Measurements from ENCODE around the gene TOLLIP. TPM values are rescaled to one million over a fixed set of nuclear protein-coding genes. Genes with fewer than 3 reads are reported as not detected.
A peak's percentile ranks its signal among the peaks of the same experiment; 100 is the strongest.

The TOLLIP gene
- total RNA-seq, 2 donors from 2014 or later: 40.2 to 56.3 TPM

DNA sequence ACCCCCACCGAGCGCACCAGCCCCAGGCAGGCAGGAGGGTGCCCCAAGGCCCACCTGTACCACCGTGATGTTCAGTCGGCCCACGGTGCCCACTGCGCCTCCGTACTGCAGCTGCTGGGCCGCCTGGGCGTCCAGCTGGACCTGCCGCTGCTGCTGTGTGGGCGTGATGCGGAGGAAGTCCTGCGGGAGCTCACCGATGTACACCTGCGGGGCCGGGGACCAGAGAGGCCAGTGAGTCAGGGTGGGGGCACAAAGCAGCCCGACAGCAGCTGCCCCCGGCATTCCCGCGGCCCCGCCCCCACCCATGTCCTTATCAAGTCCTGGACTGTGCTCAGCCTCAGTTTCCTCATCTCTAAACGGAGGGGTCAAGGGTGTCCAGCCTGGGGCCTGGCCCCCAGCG lies 13.8 kb downstream of the TOLLIP start:
- DNase-seq (no peak), ATAC-seq (no peak)
- Mint-ChIP-seq H3K27ac (no peak overlapping the region), H3K4me1 (peaks cover 18% of the 10 kb centered on the region), H3K4me3 (no peak overlapping the region), H3K27me3 (no peaks in the 10 kb centered on the region), H3K36me3 (ENCODE audit: low read depth) (peaks cover 3% of the 10 kb centered on the region)
- H3K9me3 ChIP-seq (ENCODE audit: control insufficient read depth, low read length, poor library complexity, severe bottlenecking): no peaks in the 10 kb centered on the region

DNA sequence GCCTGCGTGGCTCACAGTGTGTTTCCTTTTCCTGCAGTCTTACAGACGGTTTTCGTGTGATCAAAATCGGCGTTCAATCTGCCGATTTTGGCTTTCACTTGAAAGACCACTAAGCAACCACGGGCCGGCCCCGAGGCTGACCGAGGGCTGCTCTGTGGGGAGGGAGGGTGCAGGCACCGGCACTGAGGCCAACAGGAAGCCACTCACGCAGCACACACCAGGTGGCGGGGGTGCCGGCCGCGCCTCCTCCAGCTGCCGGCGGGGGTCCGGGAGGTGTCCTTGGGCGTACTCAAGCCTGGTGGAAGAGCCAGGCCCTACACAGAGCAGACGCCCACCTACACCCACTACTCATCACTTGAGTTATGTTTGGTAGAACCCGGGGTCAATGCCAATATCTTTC lies 14.3 kb downstream of the TOLLIP start:
- Mint-ChIP-seq H3K4me3 (no peak overlapping the region), H3K27ac (no peak overlapping the region), H3K27me3 (no peaks in the 10 kb centered on the region), H3K4me1 (peaks cover 15% of the 10 kb centered on the region), H3K36me3 (ENCODE audit: low read depth) (peaks cover 3% of the 10 kb centered on the region)
- H3K9me3 ChIP-seq (ENCODE audit: control insufficient read depth, low read length, poor library complexity, severe bottlenecking): no peaks in the 10 kb centered on the region
- ATAC-seq: no peak
- no peak for DNase-seq

DNA sequence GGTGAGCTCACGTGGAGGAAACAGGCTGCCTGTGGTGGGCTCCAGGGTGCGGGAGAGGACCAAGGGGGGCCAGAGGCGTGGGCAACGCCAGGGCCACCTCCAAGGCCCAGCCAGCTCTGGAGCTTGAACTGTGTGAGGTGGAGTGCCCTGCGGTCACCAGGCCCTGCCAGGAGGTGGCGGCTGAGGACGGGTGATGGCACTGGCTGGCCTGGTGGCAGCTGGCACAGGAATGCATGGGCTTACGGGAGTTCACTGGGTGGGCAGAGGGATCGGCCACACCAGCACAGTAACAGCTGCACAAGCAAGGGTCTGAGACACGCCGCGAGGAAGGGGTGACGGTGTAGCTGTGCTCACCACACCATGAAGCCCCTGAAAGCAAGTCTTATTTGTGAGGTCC lies 15.8 kb downstream of the TOLLIP start:
- Mint-ChIP-seq H3K4me1 (peaks cover 11% of the 10 kb centered on the region), H3K4me3 (no peak overlapping the region), H3K27me3 (no peaks in the 10 kb centered on the region), H3K27ac (no peak overlapping the region), H3K36me3 (ENCODE audit: low read depth) (peaks cover 3% of the 10 kb centered on the region)
- peak; percentile 37 for ATAC-seq
- no peak for DNase-seq
- H3K9me3 ChIP-seq (ENCODE audit: control insufficient read depth, low read length, poor library complexity, severe bottlenecking): no peaks in the 10 kb centered on the region

DNA sequence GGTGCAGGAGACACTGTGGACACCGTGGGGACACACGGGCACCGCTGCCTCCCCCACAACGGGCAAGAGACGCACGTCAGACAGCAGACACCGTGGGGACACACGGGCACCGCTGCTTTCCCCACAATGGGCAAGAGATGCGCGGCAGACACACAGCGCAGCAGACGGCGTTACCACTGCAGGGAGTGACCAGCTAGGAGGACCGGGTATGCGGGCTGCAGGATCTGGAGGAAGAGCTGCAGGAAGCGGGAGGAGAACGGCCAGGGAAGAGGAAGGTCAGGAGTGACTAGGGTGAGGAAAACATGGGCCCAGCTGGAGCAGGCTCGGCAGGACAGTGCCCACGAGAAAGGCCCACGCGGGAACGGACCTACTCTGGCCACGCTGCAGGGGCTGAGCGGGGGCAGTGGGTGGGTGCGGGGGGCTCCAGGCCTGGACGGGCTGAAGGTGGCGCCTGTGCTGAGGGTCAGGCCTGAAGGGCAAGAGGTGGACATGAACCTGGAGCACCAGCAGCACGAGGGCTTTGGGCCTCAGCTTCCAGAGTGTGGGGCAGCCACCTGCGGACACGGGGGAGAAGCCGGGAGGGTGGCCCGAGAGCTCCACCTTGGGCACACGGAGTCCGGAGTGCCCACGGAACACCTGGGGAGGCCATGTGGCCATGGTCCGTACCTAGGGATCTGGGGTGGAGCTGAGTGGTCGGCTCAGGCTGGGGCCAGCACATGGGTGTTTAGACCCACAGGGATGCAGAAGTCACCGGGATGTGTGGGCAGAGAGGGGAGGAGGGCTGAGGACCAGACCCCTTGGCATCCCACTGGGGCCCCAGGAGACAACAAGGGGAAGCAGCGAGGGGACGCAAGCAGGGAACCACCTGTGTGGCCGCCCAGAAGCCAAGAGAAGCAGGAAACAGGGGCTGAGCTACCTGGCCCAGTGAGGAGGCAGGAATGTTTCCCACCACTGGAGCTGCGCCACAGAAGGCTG lies 16.5 kb downstream of the TOLLIP start:
- no peaks in the 10 kb centered on the region for H3K9me3 ChIP-seq (ENCODE audit: control insufficient read depth, low read length, poor library complexity, severe bottlenecking)
- ATAC-seq (no peak), DNase-seq (peak in 1 of 3 donors; percentile 9)
- Mint-ChIP-seq H3K27me3 (no peaks in the 10 kb centered on the region), H3K36me3 (ENCODE audit: low read depth) (peaks cover 3% of the 10 kb centered on the region), H3K4me3 (peak overlapping the region; percentile 25), H3K27ac (peak overlapping the region; percentile 83), H3K4me1 (peaks cover 9% of the 10 kb centered on the region)

DNA sequence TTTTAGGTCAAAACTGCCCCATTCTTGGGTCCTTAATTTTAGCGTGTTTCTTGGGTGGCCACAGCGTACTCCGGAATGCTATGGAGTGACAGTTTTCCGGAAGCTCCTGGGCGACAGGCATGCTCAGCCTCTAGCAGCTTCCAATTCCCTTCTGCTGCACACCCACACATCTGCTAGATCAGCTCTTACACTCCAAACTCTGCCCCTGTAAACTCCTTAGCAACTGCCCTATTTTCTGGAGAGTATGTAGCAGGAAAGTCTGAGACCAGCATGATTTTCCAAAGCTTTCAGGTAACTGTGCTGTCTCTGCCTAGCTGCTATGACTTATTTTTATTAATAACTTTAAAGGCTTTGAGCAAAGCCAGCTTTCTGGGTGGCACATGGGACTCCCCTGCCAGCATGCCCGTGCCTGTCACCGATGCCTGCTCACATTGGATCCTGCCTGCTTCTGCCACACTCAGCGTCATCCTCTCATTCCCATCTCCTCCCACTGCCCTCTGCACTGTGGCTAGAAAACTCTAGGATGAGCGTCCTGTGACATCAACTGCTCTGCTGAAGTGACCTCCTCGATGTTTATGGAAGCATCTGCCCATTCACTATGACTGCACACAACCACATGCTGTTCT lies 17.3 kb downstream of the TOLLIP start:
- no peaks in the 10 kb centered on the region for H3K9me3 ChIP-seq (ENCODE audit: control insufficient read depth, low read length, poor library complexity, severe bottlenecking)
- peak overlapping the region; percentile 83 for H3K27ac Mint-ChIP-seq
- DNase-seq (no peak), ATAC-seq (no peak)
- peak overlapping the region; percentile 25 for H3K4me3 Mint-ChIP-seq
- peaks cover 3% of the 10 kb centered on the region for H3K36me3 Mint-ChIP-seq (ENCODE audit: low read depth)
- no peaks in the 10 kb centered on the region for H3K27me3 Mint-ChIP-seq
- peaks cover 9% of the 10 kb centered on the region for H3K4me1 Mint-ChIP-seq

DNA sequence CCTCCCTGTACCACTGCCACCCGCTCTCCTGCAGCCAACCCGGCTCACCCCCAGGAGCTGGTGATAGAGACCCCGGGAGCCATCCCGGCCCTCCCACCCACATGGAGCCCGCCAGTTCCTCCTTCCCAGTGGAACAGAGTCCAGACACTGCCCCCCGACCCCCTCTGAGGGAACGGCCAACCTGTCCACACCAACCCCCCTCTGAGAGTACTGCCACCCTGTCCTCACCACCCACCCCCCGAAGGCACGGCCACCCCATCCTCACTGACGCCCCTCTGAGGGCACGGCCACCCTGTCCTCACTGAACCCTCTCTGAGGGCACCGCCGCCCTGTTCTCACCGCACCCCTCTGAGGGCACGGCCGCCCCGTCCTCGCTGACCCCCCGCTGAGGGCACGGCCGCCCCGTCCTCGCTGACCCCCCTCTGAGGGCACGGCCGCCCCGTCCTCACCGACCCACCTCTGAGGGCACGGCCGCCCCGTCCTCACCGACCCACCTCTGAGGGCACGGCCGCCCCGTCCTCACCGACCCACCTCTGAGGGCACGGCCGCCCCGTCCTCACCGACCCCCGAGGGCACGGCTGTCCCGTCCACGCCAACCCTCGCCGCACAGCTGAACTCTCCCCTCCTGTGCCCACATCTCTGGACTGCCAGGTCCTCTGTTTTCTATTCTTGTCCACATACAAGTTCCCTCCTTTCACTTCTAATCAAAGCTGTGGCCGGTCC lies 18.0 kb downstream of the TOLLIP start:
- no peak overlapping the region for H3K4me3 Mint-ChIP-seq
- ATAC-seq: no peak
- H3K27me3 Mint-ChIP-seq: no peaks in the 10 kb centered on the region
- DNase-seq: no peak
- peak overlapping the region; percentile 83 for H3K27ac Mint-ChIP-seq
- H3K4me1 Mint-ChIP-seq: peaks cover 9% of the 10 kb centered on the region
- H3K36me3 Mint-ChIP-seq (ENCODE audit: low read depth): peaks cover 3% of the 10 kb centered on the region
- no peaks in the 10 kb centered on the region for H3K9me3 ChIP-seq (ENCODE audit: control insufficient read depth, low read length, poor library complexity, severe bottlenecking)

DNA sequence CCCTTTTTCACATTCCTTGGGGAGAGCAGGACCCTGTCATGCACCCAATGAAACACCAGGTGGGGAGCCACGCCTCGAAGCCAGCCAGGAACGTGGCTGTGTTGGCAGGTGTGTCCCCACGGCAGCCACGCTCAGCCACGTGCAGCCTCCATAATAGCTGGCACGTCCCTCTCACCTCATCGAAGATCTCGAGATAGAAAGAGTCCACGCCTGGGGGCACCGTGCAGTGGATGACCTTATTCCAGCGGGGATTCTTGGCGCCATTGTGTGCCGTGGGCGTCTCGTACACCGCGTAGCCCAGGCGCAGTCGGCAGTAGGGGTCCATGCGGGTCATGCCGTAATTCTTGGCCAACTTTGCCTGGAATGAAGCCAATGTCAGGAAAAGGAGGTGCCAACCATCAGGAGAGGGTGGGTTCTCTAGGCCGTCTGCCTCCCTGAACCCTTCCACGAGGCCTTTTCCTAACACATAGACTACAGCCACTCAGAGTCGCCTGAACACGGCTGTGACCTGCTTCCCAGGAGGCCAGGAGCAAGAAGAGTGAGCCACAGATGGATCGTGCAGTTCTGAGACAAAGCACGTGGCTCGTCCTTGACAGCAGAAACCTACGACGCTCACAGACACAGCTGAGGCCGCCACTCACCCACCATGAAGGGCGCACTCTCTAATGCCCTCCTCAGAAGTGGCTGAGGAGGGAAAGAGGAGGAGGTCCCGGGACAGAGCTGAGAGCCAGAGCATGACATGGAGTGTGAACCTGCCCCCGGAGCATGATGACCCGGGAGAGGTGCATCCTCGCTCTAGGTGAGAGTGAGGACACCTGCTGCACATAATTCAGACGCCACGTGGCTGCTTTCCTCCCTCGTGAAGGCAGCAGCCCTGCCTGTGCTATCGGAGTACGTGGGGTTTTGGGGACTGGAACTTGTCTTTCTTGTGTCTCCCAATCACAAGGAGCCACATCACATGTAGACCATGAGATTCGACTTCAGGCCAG lies 19.1 kb downstream of the TOLLIP start:
- H3K27ac Mint-ChIP-seq: no peak overlapping the region
- ATAC-seq (no peak), DNase-seq (no peak)
- peaks cover 9% of the 10 kb centered on the region for H3K4me1 Mint-ChIP-seq
- peaks cover 3% of the 10 kb centered on the region for H3K36me3 Mint-ChIP-seq (ENCODE audit: low read depth)
- no peaks in the 10 kb centered on the region for H3K27me3 Mint-ChIP-seq
- no peak overlapping the region for H3K4me3 Mint-ChIP-seq
- H3K9me3 ChIP-seq (ENCODE audit: control insufficient read depth, low read length, poor library complexity, severe bottlenecking): no peaks in the 10 kb centered on the region

DNA sequence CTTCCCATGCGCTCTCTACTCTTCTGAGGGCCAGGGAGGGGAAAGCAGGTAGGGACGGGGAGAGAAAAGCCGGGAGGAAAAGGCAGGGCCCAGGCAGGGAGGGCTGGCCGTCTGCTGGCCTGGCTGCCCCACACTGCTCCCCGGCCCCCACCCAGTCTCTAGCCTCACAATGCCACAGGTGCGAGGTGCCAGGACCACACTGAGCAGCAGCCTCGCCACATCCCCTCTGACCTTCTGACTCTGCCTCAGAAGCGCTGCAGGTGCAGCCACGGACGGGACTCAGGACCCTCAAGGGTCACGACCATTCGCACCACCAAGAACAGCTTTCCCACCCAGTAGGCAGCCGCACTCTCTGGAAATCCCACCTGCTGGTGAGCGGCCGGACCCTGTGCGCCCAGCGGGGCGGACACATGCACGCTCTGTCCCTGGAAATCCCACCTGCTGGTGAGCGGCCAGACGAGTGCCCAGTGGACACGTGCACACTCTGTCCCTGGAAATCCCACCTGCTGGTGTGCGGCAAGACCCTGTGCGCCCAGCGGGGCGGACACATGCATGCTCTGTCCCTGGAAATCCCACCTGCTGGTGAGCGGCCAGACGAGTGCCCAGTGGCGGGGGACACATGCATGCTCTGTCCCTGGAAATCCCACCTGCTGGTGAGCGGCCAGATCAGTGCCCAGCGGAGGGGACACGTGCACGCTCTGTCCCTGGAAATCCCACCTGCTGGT lies 20.1 kb downstream of the TOLLIP start:
- no peak for DNase-seq
- Mint-ChIP-seq H3K4me1 (peaks cover 9% of the 10 kb centered on the region), H3K36me3 (ENCODE audit: low read depth) (peaks cover 3% of the 10 kb centered on the region), H3K4me3 (no peak overlapping the region), H3K27me3 (no peaks in the 10 kb centered on the region), H3K27ac (no peak overlapping the region)
- ATAC-seq: no peak
- H3K9me3 ChIP-seq (ENCODE audit: control insufficient read depth, low read length, poor library complexity, severe bottlenecking): no peaks in the 10 kb centered on the region

DNA sequence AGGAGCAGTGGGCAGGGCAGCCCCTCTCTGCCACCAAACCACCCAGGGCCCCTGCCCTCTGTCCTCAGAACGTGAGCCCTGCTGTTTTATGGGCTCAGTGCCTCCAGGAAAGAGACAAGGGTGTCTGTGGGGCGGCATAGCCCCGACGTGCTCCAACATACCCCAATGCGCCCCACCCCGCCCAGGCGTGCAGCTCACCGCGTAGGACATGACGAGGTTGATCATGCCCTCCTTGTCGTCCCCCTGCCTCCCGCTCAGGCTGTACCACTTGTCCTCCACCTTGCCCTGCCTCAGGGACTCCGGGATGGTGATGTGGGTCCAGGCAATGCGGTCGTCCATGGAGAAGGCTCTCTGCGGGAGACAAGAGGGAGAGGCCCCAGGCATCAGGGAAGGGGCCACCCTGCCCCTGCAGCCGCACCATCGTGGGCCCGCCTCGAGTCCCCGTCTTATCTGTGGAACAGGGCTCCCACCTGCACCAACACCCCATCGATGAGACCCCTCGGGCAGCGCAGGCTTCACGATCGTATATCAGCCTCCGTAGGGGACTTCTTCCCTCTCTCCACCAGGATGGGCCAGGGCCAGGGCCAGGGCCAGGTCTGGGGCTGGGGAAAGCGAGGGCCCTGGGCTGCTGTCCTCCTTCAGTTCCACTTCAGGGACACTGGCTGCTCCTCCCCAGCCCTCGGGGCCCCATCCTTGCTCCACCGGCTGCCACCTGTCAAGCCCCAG lies 20.8 kb downstream of the TOLLIP start:
- Mint-ChIP-seq H3K4me1 (peaks cover 9% of the 10 kb centered on the region), H3K4me3 (no peak overlapping the region), H3K27me3 (no peaks in the 10 kb centered on the region), H3K27ac (no peak overlapping the region), H3K36me3 (ENCODE audit: low read depth) (peaks cover 3% of the 10 kb centered on the region)
- DNase-seq: peak in 1 of 3 donors; percentile 5
- no peak for ATAC-seq
- no peaks in the 10 kb centered on the region for H3K9me3 ChIP-seq (ENCODE audit: control insufficient read depth, low read length, poor library complexity, severe bottlenecking)

DNA sequence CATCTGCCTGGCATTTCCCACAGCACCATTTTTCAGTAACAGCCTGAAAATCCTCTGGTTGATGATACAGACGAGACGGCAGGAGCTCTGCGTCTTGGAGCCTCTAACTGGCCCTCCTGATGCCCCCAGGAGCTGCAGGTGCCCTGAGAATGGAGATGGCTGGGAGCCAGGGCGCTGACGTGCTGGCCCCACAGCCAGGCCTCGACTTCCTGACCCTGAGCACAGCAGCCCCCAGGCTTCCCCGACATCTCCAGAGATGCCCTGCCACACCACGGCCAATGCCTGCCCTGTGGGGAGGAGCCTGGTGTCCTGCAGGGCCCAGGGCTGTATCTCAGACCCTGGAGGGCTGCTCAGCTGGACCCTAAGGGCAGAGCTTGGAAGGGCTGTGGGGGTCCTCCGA lies 21.5 kb downstream of the TOLLIP start:
- no peaks in the 10 kb centered on the region for H3K9me3 ChIP-seq (ENCODE audit: control insufficient read depth, low read length, poor library complexity, severe bottlenecking)
- peaks cover 3% of the 10 kb centered on the region for H3K36me3 Mint-ChIP-seq (ENCODE audit: low read depth)
- H3K4me3 Mint-ChIP-seq: no peak overlapping the region
- H3K4me1 Mint-ChIP-seq: peaks cover 7% of the 10 kb centered on the region
- DNase-seq: no peak
- H3K27me3 Mint-ChIP-seq: no peaks in the 10 kb centered on the region
- ATAC-seq: no peak
- H3K27ac Mint-ChIP-seq: no peak overlapping the region

DNA sequence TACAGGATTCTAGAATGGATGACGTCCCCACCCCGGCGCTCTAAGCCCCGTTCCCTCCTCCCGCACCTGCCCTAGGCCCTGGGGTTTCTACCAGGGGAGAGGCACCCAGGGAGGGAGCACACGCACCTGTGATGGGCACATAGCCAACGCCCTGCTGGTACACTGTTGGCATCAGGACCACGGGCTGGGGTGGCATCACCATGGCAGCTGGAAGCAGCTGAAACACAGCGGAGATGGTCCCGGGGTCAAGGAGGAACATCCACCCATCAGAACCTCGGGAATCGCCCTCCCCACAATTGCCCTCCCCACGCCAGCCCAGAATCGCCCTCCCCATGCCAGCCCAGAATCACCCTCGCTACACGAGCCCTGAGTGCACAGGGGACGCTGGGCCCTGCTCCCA lies 23.6 kb downstream of the TOLLIP start:
- H3K27ac Mint-ChIP-seq: no peak overlapping the region
- no peaks in the 10 kb centered on the region for H3K27me3 Mint-ChIP-seq
- no peaks in the 10 kb centered on the region for H3K9me3 ChIP-seq (ENCODE audit: control insufficient read depth, low read length, poor library complexity, severe bottlenecking)
- no peak overlapping the region for H3K4me3 Mint-ChIP-seq
- peaks cover 4% of the 10 kb centered on the region for H3K4me1 Mint-ChIP-seq
- no peaks in the 10 kb centered on the region for H3K36me3 Mint-ChIP-seq (ENCODE audit: low read depth)
- ATAC-seq (no peak), DNase-seq (no peak)
